Measurements from ENCODE around the gene SDF4. TPM values are rescaled to one million over a fixed set of nuclear protein-coding genes. Genes with fewer than 3 reads are reported as not detected.

The SDF4 gene
- total RNA-seq, 1 experiment from 2014 or later: 82.0 TPM

DNA sequence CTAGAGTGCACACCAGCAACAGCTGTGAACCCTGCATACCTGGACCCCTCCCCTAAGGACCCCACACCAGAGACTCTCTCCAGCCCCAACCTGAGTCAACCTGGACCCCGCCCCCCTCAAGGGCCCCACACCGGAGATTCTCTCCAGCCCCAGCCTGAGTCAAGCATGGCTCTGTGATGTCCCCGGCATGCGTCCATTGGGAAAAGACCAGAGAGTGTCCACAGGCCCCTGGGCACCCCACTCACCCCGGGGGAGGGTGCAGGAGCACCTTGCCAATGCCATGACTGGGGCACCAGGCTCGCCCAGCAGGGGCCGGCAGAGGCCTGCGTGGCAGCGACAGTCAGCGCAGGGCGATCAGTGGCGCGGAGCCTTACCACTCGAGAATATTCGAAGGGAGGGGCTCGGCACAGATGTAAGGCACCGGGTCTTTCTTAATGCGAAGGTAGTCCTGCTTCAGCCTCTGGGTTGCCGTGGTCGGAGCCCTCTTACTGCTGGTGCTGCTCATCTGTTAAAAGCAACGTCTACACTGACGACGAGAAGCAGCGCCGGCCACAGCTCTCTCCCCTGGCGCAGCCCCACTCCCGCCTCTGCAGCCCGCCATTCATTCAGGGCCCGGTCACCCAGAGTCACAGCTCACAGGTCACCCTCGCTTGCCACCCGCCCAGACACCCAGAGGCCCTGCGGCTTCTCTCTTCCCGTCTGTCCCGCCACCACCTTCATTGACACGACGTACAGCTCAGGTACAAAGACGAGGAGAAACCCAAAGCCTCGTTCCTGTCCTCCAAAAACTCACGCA lies 35.9 kb upstream of the SDF4 start:
- Histone ChIP-seq H4K20me1 (ENCODE audit: control insufficient read depth, insufficient read depth, insufficient read length) (peaks cover 2% of the 10 kb centered on the region), H3K27ac (ENCODE audit: insufficient read length, low read depth, low read length) (no peak overlapping the region), H3K9ac (ENCODE audit: extremely low read depth, insufficient read length, low read length) (no peak overlapping the region), H3K4me1 (ENCODE audit: insufficient read depth, low read length) (peaks cover 5% of the 10 kb centered on the region; the same call in 1 of the 2 replicates), H4K5ac (ENCODE audit: insufficient read length, low read depth, low read length) (no peak overlapping the region), H2AK5ac (ENCODE audit: insufficient read length, low read length) (no peak overlapping the region), H2BK5ac (ENCODE audit: insufficient read length, low read length) (no peak overlapping the region), H3K18ac (ENCODE audit: insufficient read length, low read depth, low read length) (no peak overlapping the region), H3K79me2 (ENCODE audit: insufficient read depth, low read length) (peaks cover 19% of the 10 kb centered on the region; the same call in 1 of the 2 replicates), H4K91ac (ENCODE audit: insufficient read length, low read depth, low read length) (no peak overlapping the region), H3K4ac (ENCODE audit: low read depth, low read length) (no peak overlapping the region), H3K27me3 (ENCODE audit: insufficient read depth, low read length) (no peaks in the 10 kb centered on the region), H3K56ac (ENCODE audit: insufficient read length, low read depth, low read length) (no peak overlapping the region), H2BK120ac (ENCODE audit: low read depth, low read length, poor library complexity, severe bottlenecking) (no peak overlapping the region), H3K14ac (ENCODE audit: insufficient read depth, low read length) (no peak overlapping the region), H2BK20ac (ENCODE audit: low read depth, low read length, poor library complexity, severe bottlenecking) (no peak overlapping the region), H2AFZ (ENCODE audit: low read length) (no peak overlapping the region), H3K4me2 (ENCODE audit: insufficient read depth, insufficient read length, low read length) (no peak overlapping the region), H3K23me2 (ENCODE audit: insufficient read length, low read depth, low read length, poor library complexity, severe bottlenecking) (peaks cover 3% of the 10 kb centered on the region), H3K79me1 (ENCODE audit: insufficient read depth, low read depth, low read length, poor library complexity, severe bottlenecking) (peaks cover 16% of the 10 kb centered on the region), H4K8ac (replicated peaks; ENCODE audit: insufficient read length, low read depth, low read length) (no peak overlapping the region), H2BK15ac (ENCODE audit: low read depth, low read length) (no peak overlapping the region), H2BK12ac (ENCODE audit: insufficient read length, low read depth, low read length) (no peak overlapping the region), H3K9me3 (ENCODE audit: control insufficient read depth, low read depth, low read length) (no peaks in the 10 kb centered on the region), H3T11ph (ENCODE audit: low read length) (no peak overlapping the region), H3K23ac (ENCODE audit: insufficient read length, low read depth, low read length) (no peak overlapping the region)
- Mint-ChIP-seq H3K36me3 (ENCODE audit: insufficient read depth in 1 of 3, low read depth in 3 of 3) (peaks cover 39 to 64% (median 63%) of the 10 kb centered on the region in 3 experiments; a peak in 6 of 7 replicates), H3K9me3 (no peaks in the 10 kb centered on the region; a peak in 1 of 5 replicates), H3K27ac (no peak overlapping the region; a peak in 1 of 7 replicates), H3K4me1 (peaks cover 22 to 25% of the 10 kb centered on the region in 2 experiments), H3K27me3 (ENCODE audit: low read depth) (no peaks in the 10 kb centered on the region), H3K4me3 (no peak overlapping the region)
- DNase-seq: no peak
- TF ChIP-seq, protein P1, sequence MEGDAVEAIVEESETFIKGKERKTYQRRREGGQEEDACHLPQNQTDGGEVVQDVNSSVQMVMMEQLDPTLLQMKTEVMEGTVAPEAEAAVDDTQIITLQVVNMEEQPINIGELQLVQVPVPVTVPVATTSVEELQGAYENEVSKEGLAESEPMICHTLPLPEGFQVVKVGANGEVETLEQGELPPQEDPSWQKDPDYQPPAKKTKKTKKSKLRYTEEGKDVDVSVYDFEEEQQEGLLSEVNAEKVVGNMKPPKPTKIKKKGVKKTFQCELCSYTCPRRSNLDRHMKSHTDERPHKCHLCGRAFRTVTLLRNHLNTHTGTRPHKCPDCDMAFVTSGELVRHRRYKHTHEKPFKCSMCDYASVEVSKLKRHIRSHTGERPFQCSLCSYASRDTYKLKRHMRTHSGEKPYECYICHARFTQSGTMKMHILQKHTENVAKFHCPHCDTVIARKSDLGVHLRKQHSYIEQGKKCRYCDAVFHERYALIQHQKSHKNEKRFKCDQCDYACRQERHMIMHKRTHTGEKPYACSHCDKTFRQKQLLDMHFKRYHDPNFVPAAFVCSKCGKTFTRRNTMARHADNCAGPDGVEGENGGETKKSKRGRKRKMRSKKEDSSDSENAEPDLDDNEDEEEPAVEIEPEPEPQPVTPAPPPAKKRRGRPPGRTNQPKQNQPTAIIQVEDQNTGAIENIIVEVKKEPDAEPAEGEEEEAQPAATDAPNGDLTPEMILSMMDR (conservative IDR thresholded peaks at IDR 0.05): no peak
- no CpG with 5 or more reads among the region's 39 CpGs for WGBS (ENCODE audit: extremely low coverage, insufficient read length, low lambda C conversion rate)

All from H9 (cell line).